Astrocyte (in vitro differentiated cells and primary cell): ENCODE data around the gene BCAS1. TPM values are rescaled to one million over a fixed set of nuclear protein-coding genes. Genes with fewer than 3 reads are reported as not detected.

Experiments
- DNase-seq: peaks from one replicate; pipeline ENCODE4 v3.0.0-alpha.2; 2010; ENCODE audit warnings: low read depth
- FAIRE-seq: peaks from 2 replicates; lab custom pipeline; 2011; peaks lifted over from hg19 to GRCh38; lab: Jason Lieb, UNC
- H2AFZ ChIP-seq: 2 replicates; pipeline ENCODE4 v1.6.0; 2012; ENCODE audit warnings: low read depth, low read length, inconsistent platforms
- H3K27ac ChIP-seq: 2 replicates; pipeline ENCODE4 v1.5.1; 2011; ENCODE audit warnings: low read depth, low read length, inconsistent platforms
- H3K27me3 ChIP-seq: 2 replicates; pipeline ENCODE4 v1.6.0; 2011; ENCODE audit warnings: low read length, inconsistent platforms; ENCODE audit not compliant: insufficient read depth
- H3K36me3 ChIP-seq: 2 replicates; pipeline ENCODE4 v1.5.1; 2011; ENCODE audit warnings: low read length, inconsistent platforms; ENCODE audit not compliant: insufficient read depth
- H3K4me1 ChIP-seq: 2 replicates; pipeline ENCODE4 v1.5.1; 2011; ENCODE audit warnings: low read length, inconsistent platforms; ENCODE audit not compliant: insufficient read depth
- H3K4me2 ChIP-seq: 2 replicates; pipeline ENCODE4 v1.6.0; 2012; ENCODE audit warnings: low read length, inconsistent platforms
- H3K4me3 ChIP-seq: 2 replicates; pipeline ENCODE4 v1.5.1; 2011; ENCODE audit warnings: low read depth, mild to moderate bottlenecking, low read length, inconsistent platforms; ENCODE audit not compliant: insufficient read depth
- H3K79me2 ChIP-seq: 2 replicates; pipeline ENCODE4 v1.6.0; 2012; ENCODE audit warnings: mild to moderate bottlenecking, low read length, inconsistent platforms; ENCODE audit not compliant: insufficient read depth
- H3K9ac ChIP-seq: 2 replicates; pipeline ENCODE4 v1.6.0; 2012; ENCODE audit warnings: mild to moderate bottlenecking, low read length, inconsistent platforms
- H3K9me3 ChIP-seq: 2 replicates; pipeline ENCODE4 v1.5.1; 2012; ENCODE audit warnings: low read depth, mild to moderate bottlenecking, low read length, inconsistent platforms; ENCODE audit not compliant: insufficient read depth
- H4K20me1 ChIP-seq: 2 replicates; pipeline ENCODE4 v1.6.0; 2012; ENCODE audit warnings: low read length, inconsistent platforms; ENCODE audit not compliant: insufficient read depth
- H3K27ac Mint-ChIP-seq: one replicate; pipeline ENCODE4 v1.8.0; 2021; ENCODE audit warnings: mild to moderate bottlenecking, mixed read lengths; ENCODE audit not compliant: unreplicated experiment
- H3K27me3 Mint-ChIP-seq: one replicate; pipeline ENCODE4 v1.8.0; 2021; ENCODE audit warnings: low read depth, mixed read lengths; ENCODE audit not compliant: unreplicated experiment
- H3K36me3 Mint-ChIP-seq: one replicate; pipeline ENCODE4 v1.8.0; 2021; ENCODE audit warnings: low read depth, mixed read lengths; ENCODE audit not compliant: unreplicated experiment
- H3K4me1 Mint-ChIP-seq: one replicate; pipeline ENCODE4 v1.8.0; 2021; ENCODE audit warnings: low read depth, mixed read lengths; ENCODE audit not compliant: unreplicated experiment
- H3K4me3 Mint-ChIP-seq: one replicate; pipeline ENCODE4 v1.8.0; 2021; ENCODE audit warnings: mild to moderate bottlenecking, moderate library complexity, mixed read lengths; ENCODE audit not compliant: unreplicated experiment
- H3K9me3 Mint-ChIP-seq: one replicate; pipeline ENCODE4 v1.8.0; 2021; ENCODE audit warnings: mild to moderate bottlenecking, mixed read lengths; ENCODE audit not compliant: unreplicated experiment
- CTCF ChIP-seq: IDR thresholded peaks from 2 replicates; pipeline ENCODE4 v1.5.1; 2011; ENCODE audit warnings: low read depth, mild to moderate bottlenecking, inconsistent platforms, low read length, moderate library complexity; ENCODE audit not compliant: insufficient read depth
- EZH2 ChIP-seq: IDR thresholded peaks from 2 replicates; pipeline ENCODE4 v1.6.1; 2012; ENCODE audit warnings: mild to moderate bottlenecking, low read length, inconsistent platforms; ENCODE audit not compliant: insufficient read depth
- total RNA-seq: library from RNA; stranded (reverse); gene quantifications from 2 replicates; pipeline ENCODE4 v1.2.1, GENCODE V29; 2021

BCAS1 gene
- total RNA-seq, 1 donor from 2014 or later = not detected

DNA sequence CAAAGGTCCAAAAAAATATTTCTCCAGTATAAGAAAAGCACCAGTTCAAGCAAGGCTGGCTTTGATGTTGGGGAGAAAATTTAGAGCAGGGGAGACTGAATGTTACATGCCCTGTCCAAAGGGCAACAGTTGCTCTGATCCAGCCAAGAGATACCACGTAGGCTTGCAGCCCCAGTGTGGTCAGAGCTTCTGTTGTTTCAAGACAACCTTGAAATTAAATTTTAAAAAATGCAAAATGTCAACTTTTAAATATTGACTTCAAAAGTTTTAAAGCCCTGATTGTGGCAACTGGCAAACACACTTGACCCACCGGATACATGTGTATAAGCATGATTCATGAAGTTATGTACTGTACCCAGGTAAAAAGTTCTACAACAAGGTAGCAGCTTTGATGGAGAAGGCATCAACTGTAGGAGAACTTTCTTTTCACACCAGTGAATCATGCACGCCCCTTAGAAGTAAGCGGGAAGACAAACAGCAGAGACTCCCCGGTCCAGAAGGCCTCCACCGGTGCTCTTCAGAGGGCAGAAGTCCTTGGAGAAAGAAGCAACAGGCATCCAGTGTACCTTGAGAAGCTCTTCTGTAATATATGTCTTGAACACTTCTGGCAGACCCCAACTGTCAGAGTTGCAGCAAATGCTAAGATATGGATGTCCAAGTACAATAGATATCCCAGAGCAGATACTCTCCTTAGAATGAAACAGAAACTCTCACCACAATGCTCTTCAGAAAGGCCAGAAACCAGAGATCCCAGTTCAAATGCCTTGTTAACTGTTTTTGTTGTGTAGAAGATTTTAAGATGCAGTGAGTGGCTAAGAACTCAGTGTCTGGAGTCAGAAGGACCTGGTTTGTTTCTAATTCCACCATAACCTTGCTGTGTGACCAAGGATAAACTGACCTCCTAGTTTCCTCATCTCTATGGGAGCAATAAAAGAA lies 115.4 kb downstream of the BCAS1 start:
- H3K4me3 Mint-ChIP-seq = no peak overlapping the region
- H3K27me3 Mint-ChIP-seq = no peaks in the 10 kb centered on the region
- peaks cover 6% of the 10 kb centered on the region for H3K4me1 Mint-ChIP-seq
- H3K9me3 Mint-ChIP-seq = peaks cover 8% of the 10 kb centered on the region
- H2AFZ ChIP-seq = no peak overlapping the region
- no peaks in the 10 kb centered on the region for H3K9me3 ChIP-seq
- FAIRE-seq (no peak), DNase-seq (no peak)
- H3K79me2 ChIP-seq = no peaks in the 10 kb centered on the region
- H3K4me3 ChIP-seq = no peak overlapping the region
- H3K27me3 ChIP-seq = no peaks in the 10 kb centered on the region
- H4K20me1 ChIP-seq = no peaks in the 10 kb centered on the region
- no peak overlapping the region for H3K4me2 ChIP-seq
- H3K27ac ChIP-seq = no peak overlapping the region
- TF ChIP-seq CTCF (no peak), EZH2 (no peak)
- H3K9ac ChIP-seq = no peak overlapping the region
- peaks cover 7% of the 10 kb centered on the region for H3K4me1 ChIP-seq
- no peaks in the 10 kb centered on the region for H3K36me3 ChIP-seq
- no peaks in the 10 kb centered on the region for H3K36me3 Mint-ChIP-seq
- H3K27ac Mint-ChIP-seq = no peak overlapping the region

GRCh38 chr20:53952528-53953096 lies 117.8 kb downstream of the BCAS1 start:
- no peaks in the 10 kb centered on the region for H3K79me2 ChIP-seq
- no peak for TF ChIP-seq EZH2
- no peak for TF ChIP-seq CTCF
- DNase-seq = no peak

More at GRCh38 chr20:53952528-53953096, 117.8 kb downstream of the BCAS1 start:
- Mint-ChIP-seq H3K9me3 (peaks cover 8% of the 10 kb centered on the region), H3K27me3 (no peaks in the 10 kb centered on the region), H3K27ac (no peak overlapping the region), H3K4me1 (peaks cover 18% of the 10 kb centered on the region), H3K4me3 (no peak overlapping the region), H3K36me3 (no peaks in the 10 kb centered on the region)
- H3K27ac ChIP-seq = no peak overlapping the region
- H3K4me2 ChIP-seq = no peak overlapping the region
- peaks cover 20% of the 10 kb centered on the region for H3K4me1 ChIP-seq
- FAIRE-seq = no peak
- no peak overlapping the region for H3K4me3 ChIP-seq
- no peak overlapping the region for H2AFZ ChIP-seq
- no peaks in the 10 kb centered on the region for H3K27me3 ChIP-seq
- H3K36me3 ChIP-seq = no peaks in the 10 kb centered on the region
- no peak overlapping the region for H3K9ac ChIP-seq
- H4K20me1 ChIP-seq = no peaks in the 10 kb centered on the region
- no peaks in the 10 kb centered on the region for H3K9me3 ChIP-seq
